LoVo (cell line): ENCODE results near the gene PIK3C2G.
"Not testable (repeated sequence)": the region's sequence is repeated elsewhere in the genome, so short reads cannot be mapped to it uniquely, and the experiment has no call there.

Experiments used
- DNase-seq: peaks from one replicate; pipeline ENCODE4 v3.0.0-alpha.2; 2016; ENCODE audit warnings: low spot score

Gene PIK3C2G

GRCh38 chr12:18261273-18261672 lies at the start of gene PIK3C2G:
Gene PIK3C2G, plus strand, starts transcription at chr12:18261518. Its CDS starts 20,564 bp downstream, at chr12:18282082.
- DNase-seq = no peak

- DNase-seq = no peak
Measured at GRCh38 chr12:18217966-18218365, 43.4 kb upstream of the PIK3C2G start.

- DNase-seq = no peak
Measured at GRCh38 chr12:18221726-18222125, 39.6 kb upstream of the PIK3C2G start.

GRCh38 chr12:18222699-18223098 lies 38.6 kb upstream of the PIK3C2G start:
- no peak for DNase-seq

- DNase-seq = peak; percentile 39
Measured at GRCh38 chr12:18224745-18225144, 36.6 kb upstream of the PIK3C2G start.

- DNase-seq = no peak
Measured at GRCh38 chr12:18239526-18239925, 21.8 kb upstream of the PIK3C2G start.

- peak; percentile 19 for DNase-seq
Measured at GRCh38 chr12:18242380-18243089, 18.8 kb upstream of the PIK3C2G start.

- no peak for DNase-seq
Measured at GRCh38 chr12:18243238-18243637, 18.1 kb upstream of the PIK3C2G start.

- DNase-seq = no peak
Measured at GRCh38 chr12:18246066-18246465, 15.3 kb upstream of the PIK3C2G start.

- peak; percentile 70 for DNase-seq
Measured at GRCh38 chr12:18250313-18250916, 10.9 kb upstream of the PIK3C2G start.

GRCh38 chr12:18254081-18254480 lies 7.2 kb upstream of the PIK3C2G start:
- DNase-seq = no peak

GRCh38 chr12:18255004-18255403 lies 6.3 kb upstream of the PIK3C2G start:
- DNase-seq = not testable (repeated sequence)

GRCh38 chr12:18257251-18257650 lies 4.1 kb upstream of the PIK3C2G start:
- DNase-seq = no peak

- no peak for DNase-seq
Measured at GRCh38 chr12:18258929-18259328, 2.4 kb upstream of the PIK3C2G start.

GRCh38 chr12:18259906-18260682 lies 1.2 kb upstream of the PIK3C2G start:
- DNase-seq = no peak

- no peak for DNase-seq
Measured at GRCh38 chr12:18261906-18262305, 588 bp downstream of the PIK3C2G start.

GRCh38 chr12:18262514-18262913 lies 1.2 kb downstream of the PIK3C2G start:
- no peak for DNase-seq

GRCh38 chr12:18264581-18265075 lies 3.3 kb downstream of the PIK3C2G start:
- no peak for DNase-seq

- DNase-seq = no peak
Measured at GRCh38 chr12:18267427-18268099, 6.2 kb downstream of the PIK3C2G start.

- DNase-seq = no peak
Measured at GRCh38 chr12:18270958-18271460, 9.7 kb downstream of the PIK3C2G start.

GRCh38 chr12:18275981-18276380 lies 14.7 kb downstream of the PIK3C2G start:
- DNase-seq = no peak

GRCh38 chr12:18277196-18277595 lies 15.9 kb downstream of the PIK3C2G start:
- no peak for DNase-seq
